GM12891 (cell line): Measurements from ENCODE around the gene OTUD4.

Experiments used
- DNase-seq: peaks from one replicate; pipeline ENCODE4 v3.0.0; 2011; ENCODE audit warnings: low spot score; ENCODE audit not compliant: insufficient read length
- FAIRE-seq: peaks from 2 replicates; lab custom pipeline; 2011; peaks lifted over from hg19 to GRCh38; lab: Jason Lieb, UNC
- PAX5 ChIP-seq: IDR thresholded peaks from 2 replicates; pipeline ENCODE4 v1.6.1; 2011; ENCODE audit warnings: low read length, moderate library complexity, mild to moderate bottlenecking; ENCODE audit not compliant: insufficient read depth, severe bottlenecking
- POLR2A ChIP-seq: IDR thresholded peaks from 2 replicates; pipeline ENCODE4 v1.6.1; 2011; ENCODE audit warnings: low read depth, low read length, control low read depth
- POLR2AphosphoS5 ChIP-seq: IDR thresholded peaks from 2 replicates; pipeline ENCODE4 v1.6.1; 2011; ENCODE audit warnings: low read depth, low read length, control low read depth
- POU2F2 ChIP-seq: IDR thresholded peaks from 2 replicates; pipeline ENCODE4 v1.6.1; 2011; ENCODE audit warnings: low read depth, mild to moderate bottlenecking, control low read depth, low read length, moderate library complexity
- SPI1 ChIP-seq: IDR thresholded peaks from 2 replicates; pipeline ENCODE4 v1.6.1; 2011; ENCODE audit warnings: low read depth, low read length, control low read depth
- TAF1 ChIP-seq: IDR thresholded peaks from 2 replicates; pipeline ENCODE4 v1.6.1; 2011; ENCODE audit warnings: low read depth, low read length, control low read depth

OTUD4 gene

GRCh38 chr4:145131848-145132247 is 48.5 kb downstream of the OTUD4 start:
- TF ChIP-seq POLR2A: 0 out of 2 replicates have a peak, but pooled peaks have one; percentile 21
- TF ChIP-seq PAX5: no peak
- FAIRE-seq (no peak), DNase-seq (no peak)

- TF ChIP-seq SPI1 (no peak), TAF1 (no peak), POU2F2 (no peak), PAX5 (no peak), POLR2AphosphoS5 (no peak; the same call in 1 of the 2 replicates), POLR2A (no peak)
- DNase-seq (no peak), FAIRE-seq (peak; percentile 63)
Observed at GRCh38 chr4:145130788-145131399, 49.5 kb downstream of the OTUD4 start.

GRCh38 chr4:145130130-145130529 is 50.3 kb downstream of the OTUD4 start:
- no peak for TF ChIP-seq POU2F2
- TF ChIP-seq POLR2A: 0 out of 2 replicates have a peak, but pooled peaks have one; percentile 37
- DNase-seq: no peak
- FAIRE-seq: peak; percentile 66

- TF ChIP-seq PAX5 (no peak), POLR2A (no peak), POLR2AphosphoS5 (no peak), POU2F2 (no peak), TAF1 (no peak), SPI1 (no peak)
- FAIRE-seq (no peak), DNase-seq (no peak)
Observed at GRCh38 chr4:145125396-145125795, 55.0 kb downstream of the OTUD4 start.

GRCh38 chr4:145108128-145108527 is 72.3 kb downstream of the OTUD4 start:
- TF ChIP-seq PAX5 (no peak), SPI1 (no peak), POLR2AphosphoS5 (no peak), POU2F2 (no peak), POLR2A (no peak), TAF1 (no peak)
- FAIRE-seq: no peak
- DNase-seq: no peak

- DNase-seq (no peak), FAIRE-seq (no peak)
- TF ChIP-seq POLR2A: no peak
- no peak for TF ChIP-seq SPI1
- TF ChIP-seq POU2F2: no peak
- no peak for TF ChIP-seq TAF1
- TF ChIP-seq PAX5: no peak
- no peak for TF ChIP-seq POLR2AphosphoS5
Observed at GRCh38 chr4:145107126-145107525, 73.3 kb downstream of the OTUD4 start.

GRCh38 chr4:145103496-145103895 is 76.9 kb downstream of the OTUD4 start:
- FAIRE-seq (no peak), DNase-seq (no peak)
- peak; percentile 52 for TF ChIP-seq SPI1
- TF ChIP-seq TAF1: no peak

- FAIRE-seq (no peak), DNase-seq (no peak)
- no peak for TF ChIP-seq POU2F2
- TF ChIP-seq SPI1: no peak
- TF ChIP-seq TAF1: no peak
- TF ChIP-seq PAX5: no peak
- no peak for TF ChIP-seq POLR2A
Observed at GRCh38 chr4:145102619-145103018, 77.8 kb downstream of the OTUD4 start.

GRCh38 chr4:145101091-145101490 is 79.3 kb downstream of the OTUD4 start:
- no peak for TF ChIP-seq SPI1
- TF ChIP-seq TAF1: no peak
- no peak for TF ChIP-seq PAX5
- DNase-seq: no peak
- FAIRE-seq: peak; percentile 56

GRCh38 chr4:145099653-145100052 is 80.7 kb downstream of the OTUD4 start:
- DNase-seq: no peak
- FAIRE-seq: no peak
- TF ChIP-seq PAX5 (no peak), SPI1 (peak; percentile 91)

GRCh38 chr4:145098675-145099037 is 81.7 kb downstream of the OTUD4 start:
- TF ChIP-seq POLR2A (no peak), PAX5 (no peak), POLR2AphosphoS5 (no peak), POU2F2 (no peak), SPI1 (no peak), TAF1 (no peak)
- FAIRE-seq (no peak), DNase-seq (peak; percentile 8)
